Measurements from ENCODE around the gene RPS8.
"Not testable (repeated sequence)": the region's sequence is repeated elsewhere in the genome, so short reads cannot be mapped to it uniquely, and the experiment has no call there.

The RPS8 gene

DNA sequence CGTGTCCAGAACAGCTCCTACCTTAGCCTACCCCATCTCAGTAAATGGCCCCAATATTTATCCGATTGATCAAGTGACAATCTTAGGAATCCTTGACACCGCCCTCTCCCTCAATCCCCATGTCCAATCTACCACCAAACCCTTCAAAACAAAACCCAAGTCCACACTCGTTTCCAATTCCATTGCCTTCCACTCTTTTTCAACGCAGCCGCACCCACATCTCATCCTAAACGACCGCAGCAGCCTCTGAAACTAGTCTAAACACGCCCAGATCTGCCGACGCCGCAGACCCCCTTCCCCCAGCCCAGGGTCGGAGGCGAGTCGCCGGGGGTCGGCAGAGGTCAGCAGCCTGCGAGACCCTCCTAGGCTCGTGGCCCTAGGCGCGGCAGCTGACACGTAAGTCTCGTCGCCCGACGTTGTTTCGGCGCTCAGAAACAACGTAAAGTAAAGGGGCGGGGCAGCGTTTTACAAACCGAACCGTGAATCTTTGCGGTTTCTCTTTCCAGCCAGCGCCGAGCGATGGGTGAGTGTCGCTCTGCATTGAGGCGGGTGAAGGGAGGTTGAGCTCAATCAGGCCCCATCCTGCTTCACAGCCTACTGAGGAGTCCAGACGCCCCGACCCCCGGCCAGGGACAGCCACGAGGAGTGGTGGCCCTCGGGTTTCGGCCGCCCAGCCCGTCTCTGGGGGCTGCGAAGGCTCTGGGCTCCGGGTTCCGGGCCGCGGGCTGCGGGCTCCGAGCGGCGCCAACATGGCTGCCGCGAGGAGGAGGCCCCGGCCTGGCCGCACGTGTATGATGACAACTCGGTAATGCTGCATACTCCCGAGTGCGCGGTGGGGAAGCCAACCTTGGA is at the start of gene RPS8:
Gene RPS8 (plus strand): TSS at position 463 of the 852 bp plus-strand sequence. CDS start 57 bp downstream, at position 520.
- peak; percentile 97 to 98 for DNase-seq

DNA sequence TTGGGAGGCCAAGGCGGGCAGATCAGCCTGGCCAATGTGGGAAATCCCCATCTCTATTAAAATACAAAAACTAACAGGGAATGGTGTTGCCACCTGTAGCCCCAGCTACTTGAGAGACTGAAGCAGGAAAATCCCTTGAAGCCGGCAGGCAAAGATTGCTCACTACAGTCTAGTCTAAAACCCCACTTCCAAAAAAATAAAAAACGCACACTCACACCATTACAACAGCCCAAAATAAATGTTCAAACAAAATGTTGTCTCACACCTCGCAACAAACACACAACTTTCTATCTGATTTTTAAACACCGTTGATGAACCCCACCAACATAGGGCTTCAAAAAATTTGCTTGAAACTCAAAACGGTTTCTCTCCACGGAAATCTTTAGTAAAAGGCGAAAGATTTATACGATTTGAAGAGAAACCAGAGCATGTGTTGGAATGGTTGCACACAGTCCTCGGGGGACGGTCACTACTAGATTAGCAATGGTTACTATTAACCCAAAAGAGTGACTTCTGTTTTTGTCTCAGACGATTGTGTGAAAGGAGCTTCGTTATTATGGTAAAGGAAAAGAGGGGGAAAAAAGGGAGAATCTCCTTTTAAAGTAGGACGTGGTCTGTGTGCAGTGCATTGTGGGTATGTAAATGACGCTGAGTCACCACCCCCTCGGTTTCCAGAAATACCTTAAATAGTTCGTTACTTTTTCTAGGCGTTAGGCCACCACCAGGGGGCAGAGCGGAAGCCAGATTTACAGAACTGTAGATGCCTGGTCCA is 44.4 kb upstream of the RPS8 start, which contains the start of gene RNU5D-1:
Gene RNU5D-1 (minus strand): TSS at position 430 of the 772 bp plus-strand sequence.
- DNase-seq: peak; percentile 96 to 97

DNA sequence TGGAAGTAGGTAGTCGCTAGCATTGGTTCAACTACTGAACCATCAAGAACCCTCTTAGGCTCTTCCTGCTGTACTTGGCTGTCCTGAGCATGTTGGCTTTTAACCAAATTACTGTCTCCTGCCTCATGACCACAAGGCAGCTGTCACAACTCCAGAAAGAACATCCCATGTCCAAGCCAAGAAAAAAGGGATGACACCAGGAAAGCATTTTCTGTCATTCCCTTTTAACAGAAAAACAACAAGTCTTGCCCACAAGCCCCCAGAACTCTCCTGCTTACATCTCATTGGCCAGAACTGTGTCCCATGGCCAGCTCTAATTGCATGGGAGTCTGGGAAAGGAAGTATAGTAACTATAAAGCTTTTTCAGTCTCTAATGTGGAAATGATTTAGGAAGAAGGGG is 42.0 kb upstream of the RPS8 start:
- no peak for DNase-seq

DNA sequence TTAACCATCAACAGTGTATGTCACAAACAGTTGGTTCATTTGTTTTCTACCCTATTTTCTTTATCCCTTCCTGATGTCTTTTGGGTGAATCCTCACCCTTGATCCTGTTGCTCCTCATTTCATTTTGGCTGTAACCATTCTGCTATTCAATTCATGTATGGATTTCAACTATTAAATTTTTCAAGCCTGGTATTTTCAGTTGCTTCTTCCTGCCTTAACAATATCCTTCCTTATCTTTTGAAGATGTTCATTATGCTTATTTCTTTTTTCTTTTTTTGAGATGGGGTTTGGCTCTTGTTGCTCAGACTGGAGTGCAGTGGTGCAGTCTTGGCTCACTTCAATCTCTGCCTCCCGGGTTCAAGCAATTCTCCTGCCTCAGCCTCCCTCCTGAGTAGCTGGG is 41.6 kb upstream of the RPS8 start:
- no peak for DNase-seq

DNA sequence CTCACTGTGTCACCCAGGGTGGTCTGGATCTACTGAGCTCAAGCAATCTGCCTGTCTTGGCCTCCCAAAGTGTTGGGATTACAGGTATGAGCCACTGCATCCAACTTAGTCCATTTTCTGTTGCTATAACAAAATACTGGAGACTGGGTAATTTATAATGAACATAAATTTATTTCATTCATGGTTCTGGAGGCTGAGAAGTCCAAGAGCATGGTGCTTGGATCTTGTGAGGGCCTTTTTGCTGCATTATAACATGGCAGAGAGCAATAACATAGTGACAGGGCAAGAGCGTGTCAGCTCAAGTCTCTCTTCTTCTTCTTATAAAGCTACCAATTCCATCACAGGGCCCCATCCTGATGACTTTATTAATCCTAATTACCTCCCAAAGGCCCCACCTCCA is 39.3 kb upstream of the RPS8 start:
- DNase-seq: no peak

DNA sequence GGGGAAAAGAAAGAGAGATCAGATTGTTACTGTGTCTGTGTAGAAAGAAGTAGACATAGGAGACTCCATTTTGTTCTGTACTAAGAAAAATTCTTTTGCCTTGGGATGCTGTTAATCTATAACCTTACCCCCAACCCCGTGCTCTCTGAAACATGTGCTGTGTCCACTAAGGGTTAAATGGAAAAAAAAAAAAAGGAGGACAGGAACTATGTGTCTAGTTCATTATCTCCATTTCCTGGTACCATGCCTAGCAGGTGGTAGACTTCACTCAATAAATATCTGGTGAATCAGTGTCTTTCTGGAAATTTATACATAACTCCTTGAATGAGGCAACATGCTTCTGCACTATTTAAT is 36.4 kb upstream of the RPS8 start:
- not testable (repeated sequence) for DNase-seq

DNA sequence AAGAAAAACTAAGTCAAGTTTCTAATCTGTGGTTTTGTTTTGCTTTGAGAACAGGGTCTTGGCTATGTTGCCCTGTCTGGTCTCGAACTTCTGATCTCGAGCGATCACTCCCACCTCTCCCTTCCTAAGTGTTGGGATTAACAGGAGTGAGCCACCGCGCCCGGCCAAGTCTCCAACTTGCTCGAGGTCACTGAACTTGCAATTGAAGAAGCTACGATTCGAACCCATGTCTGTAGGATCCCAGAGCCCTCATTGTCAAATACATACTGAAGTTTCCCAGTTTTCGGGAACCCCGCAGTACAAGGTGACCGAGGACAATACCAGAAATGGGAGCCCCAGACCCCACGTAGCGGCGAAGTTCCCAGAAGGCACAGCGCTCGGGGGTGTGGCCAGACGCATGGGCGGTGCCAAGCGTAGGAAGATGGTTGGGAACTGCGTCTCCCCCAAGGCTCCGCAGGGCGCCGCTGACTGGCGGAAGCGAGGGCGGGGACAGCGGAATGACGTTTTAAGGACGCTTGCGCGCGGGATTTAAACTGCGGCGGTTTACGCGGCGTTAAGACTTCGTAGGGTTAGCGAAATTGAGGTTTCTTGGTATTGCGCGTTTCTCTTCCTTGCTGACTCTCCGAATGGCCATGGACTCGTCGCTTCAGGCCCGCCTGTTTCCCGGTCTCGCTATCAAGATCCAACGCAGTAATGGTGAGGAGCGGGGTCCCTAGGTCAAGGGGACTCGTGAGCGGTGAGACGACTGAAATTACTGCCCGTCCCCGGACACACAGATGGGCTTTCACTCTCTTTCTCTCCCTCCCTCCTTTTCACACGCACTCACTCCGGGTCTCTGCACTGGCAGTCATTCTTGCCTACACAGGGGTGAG is 35.8 kb upstream of the RPS8 start, which contains the start of gene KIF2C:
Gene KIF2C (plus strand): TSS at position 531 of the 872 bp plus-strand sequence. CDS start 96 bp downstream, at position 627.
- peak; percentile 100 for DNase-seq

DNA sequence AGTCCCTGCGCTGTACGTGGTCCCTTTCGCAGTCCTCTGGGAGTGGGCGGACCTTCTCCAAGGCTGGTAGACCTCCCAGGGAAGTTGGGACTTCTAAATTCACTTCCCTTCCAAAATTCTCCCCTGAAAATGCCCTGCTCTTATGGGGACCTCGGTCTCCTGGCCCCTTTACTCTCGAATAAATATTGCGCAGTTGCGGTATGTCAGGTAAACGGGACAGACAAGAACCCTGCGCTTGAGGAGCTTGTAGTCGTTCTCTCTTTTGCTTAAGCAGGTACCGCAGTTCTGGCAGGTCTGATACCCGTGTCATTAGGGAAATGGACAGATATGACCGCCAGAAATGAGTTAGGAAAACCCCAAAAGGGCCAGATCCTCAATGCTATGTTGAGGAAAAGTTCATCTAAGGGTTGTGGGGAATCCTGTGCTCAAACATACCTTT is 35.1 kb upstream of the RPS8 start:
- DNase-seq: peak in 1 of 2 experiments; percentile 18

DNA sequence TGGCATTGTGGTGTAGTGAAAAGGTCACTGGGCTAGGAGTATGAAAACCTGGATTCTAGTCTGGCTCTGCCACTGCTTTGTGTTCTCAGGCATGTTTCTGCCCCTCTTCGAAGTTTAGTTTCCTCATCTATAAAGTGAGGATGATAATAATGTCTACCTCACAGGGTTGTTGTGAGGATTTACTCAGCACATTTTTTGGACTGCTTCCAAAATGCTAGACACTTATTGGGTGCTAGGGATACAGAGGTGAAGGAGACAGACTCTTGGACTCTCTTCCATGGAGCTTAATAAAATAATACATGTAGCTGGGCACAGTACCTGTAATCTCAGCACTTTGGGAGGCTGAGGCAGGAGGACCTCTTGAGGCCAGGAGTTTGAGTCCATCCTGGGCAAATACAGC is 32.1 kb upstream of the RPS8 start:
- no peak for DNase-seq

DNA sequence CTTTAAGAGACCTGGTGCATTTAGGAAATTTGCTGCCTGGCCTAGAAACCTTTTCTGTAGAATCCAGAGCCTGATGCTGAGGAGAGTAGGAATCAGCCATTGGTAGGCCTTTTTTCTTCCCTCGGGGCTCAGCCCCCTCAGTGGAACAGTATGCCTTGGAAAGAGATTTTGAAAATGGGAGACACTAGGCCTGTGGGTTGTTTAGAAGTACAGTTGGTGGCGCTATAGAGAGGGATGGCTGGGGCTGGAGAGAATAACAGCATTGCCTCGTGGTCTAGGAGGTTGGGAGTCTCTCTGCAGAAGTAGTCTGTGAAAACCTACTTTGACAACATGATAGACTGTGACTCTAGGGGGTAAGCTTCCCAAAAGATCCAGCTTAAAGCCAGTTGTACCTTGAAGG is 27.5 kb upstream of the RPS8 start:
- DNase-seq: no peak

DNA sequence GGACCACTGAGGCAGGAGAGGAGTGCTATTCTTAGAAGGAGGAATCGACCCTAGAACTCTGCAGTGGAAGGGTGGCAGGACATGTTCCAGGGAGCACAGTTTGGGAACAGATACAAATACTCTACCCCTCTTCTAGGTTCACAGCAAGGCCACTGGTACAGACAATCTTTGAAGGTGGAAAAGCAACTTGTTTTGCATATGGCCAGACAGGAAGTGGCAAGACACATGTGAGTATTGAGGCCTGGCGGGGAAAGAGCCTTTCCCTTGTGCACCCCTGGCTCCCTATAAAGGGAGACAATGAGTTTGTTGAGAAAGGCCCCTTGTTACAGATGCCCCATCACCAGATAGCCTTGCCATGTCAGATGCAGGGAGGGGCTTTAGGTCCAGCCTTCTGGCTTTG is 17.9 kb upstream of the RPS8 start:
- DNase-seq: no peak

DNA sequence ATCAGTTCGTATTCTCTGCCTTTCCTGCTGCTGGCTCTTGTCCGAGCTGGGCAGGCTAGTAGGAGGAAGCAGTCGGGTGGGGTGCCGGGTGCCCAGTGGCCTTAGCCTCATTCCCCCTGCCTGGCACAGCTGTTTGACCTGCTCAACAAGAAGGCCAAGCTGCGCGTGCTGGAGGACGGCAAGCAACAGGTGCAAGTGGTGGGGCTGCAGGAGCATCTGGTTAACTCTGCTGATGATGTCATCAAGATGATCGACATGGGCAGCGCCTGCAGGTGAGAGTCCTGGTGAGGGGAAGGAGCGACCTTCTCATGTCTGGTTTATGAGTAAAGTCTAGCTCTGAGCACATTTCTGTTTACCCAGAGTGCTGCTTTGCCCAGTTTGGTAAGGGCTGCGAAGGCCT is 16.3 kb upstream of the RPS8 start:
- DNase-seq: no peak

DNA sequence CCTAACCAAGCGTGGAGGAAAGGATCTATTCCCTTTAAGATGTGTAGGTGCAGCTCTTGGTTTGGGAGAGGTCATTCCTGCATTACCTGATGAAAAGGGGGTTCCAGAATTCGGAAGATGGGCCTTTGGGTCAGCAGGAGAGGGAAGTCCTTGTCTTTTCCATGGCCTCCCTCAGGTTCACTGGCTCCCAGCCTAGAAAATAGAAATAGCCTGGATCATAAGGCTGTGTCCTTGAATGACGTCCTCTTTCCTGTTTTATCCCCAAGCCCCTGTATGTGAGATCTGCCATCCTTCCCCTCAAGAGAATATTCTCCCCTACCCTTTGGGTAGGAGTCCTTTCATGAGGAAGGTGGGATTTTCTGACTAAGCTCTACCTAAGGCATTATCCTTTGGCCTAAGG is 14.5 kb upstream of the RPS8 start:
- no peak for DNase-seq

DNA sequence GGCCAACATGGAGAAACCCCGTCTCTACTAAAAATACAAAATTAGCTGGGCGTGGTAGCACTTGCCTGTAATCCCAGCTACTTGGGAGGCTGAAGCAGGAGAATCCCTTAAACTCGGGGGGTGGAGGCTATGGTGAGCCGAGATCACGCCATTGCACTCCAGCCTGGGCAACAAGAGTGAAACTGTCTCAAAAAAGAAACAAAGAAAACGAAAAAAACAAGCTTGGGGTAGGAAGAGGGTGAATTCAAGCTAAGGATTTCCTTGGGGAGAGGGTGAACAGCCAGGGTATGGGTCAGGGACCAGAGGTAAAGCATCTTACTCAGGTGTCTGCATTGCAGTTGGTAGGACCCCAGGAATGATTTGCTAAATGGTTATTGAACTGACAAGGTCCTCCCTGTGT is 8.9 kb upstream of the RPS8 start:
- DNase-seq: not testable (repeated sequence)

DNA sequence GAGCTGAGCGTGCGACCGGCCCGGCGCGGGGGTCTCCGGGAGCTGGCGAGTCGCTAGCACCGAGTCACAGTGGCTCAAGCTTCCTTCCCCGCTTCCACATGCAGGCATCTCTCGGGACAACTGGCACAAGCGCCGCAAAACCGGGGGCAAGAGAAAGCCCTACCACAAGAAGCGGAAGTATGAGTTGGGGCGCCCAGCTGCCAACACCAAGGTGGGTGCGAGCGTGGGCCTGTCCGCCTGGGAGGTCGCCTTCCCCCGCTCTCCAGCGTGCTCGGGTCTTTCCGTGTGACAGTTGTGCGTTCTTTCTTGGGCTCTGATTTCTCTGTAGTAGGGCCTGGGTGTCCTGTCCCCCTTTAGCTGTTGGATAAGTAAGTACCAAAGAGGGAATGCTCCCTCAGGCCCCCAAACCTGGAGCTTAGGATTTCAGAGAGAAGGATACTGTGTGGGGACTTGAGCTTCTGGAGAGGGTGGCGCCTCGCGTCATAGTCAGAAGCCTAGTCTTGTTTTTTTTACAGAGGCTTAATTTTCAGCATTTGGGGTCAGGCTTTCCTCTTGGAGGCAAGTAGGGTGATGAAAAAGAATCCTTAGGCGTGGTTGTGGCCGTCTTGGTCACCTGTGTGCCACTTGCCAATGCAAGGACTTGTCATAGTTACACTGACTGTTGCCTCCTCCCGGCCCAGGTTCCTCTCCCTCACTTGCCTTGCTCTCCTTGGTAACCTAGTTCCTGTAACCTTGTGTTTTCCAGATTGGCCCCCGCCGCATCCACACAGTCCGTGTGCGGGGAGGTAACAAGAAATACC is 790 bp downstream of the RPS8 start:
- DNase-seq: no peak

DNA sequence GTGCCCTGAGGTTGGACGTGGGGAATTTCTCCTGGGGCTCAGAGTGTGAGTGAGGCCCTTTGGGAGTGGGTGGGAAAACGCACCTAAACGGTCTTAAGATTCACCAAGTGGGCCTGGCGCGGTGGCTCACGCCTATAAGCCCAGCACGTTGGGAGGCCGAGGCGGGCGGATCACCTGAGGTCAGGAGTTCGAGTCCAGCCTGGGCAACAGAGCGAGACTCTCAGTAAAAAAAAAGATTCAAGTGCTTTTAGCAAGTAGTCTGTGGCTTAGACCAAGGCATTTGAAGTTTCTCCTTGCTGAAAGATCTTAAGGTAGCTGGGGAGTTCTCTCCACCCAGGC is 1.4 kb downstream of the RPS8 start:
- no peak for DNase-seq

DNA sequence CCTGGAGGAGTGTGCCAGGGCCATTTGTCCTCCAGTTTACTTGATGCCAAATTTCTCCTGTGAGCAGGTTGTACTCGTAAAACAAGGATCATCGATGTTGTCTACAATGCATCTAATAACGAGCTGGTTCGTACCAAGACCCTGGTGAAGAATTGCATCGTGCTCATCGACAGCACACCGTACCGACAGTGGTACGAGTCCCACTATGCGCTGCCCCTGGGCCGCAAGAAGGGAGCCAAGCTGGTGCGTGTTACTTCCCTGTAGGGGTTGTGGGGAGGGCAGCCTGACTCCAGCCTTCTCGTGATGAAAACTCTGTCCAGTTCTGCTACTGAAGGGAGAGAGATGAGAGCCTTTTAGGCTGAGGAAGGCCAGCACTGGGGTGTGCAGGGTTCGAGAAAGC is 2.2 kb downstream of the RPS8 start:
- no peak for DNase-seq

DNA sequence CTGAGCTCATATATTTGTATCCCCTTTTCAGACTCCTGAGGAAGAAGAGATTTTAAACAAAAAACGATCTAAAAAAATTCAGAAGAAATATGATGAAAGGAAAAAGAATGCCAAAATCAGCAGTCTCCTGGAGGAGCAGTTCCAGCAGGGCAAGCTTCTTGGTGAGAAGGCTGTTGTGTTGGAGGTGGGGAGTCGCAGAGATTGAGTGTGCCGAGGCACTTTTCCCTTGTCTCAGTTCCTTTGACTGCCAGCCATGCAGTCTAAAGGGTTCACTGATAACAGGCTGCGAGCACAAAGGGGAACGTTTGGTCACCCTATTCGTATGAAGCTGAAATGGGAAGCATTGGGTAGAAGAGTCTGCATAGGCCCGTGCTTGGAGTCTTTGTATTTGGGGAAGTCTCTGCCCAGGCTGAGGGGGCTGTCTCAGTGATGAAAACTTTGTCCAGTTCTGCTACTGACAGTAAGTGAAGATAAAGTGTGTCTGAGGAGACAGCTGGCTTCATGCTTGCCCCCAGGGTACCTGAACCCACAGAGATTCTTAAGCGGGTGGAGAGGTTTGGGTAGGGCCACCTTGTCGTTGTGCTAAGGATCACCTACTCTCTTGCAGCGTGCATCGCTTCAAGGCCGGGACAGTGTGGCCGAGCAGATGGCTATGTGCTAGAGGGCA is 2.8 kb downstream of the RPS8 start:
- no peak for DNase-seq

DNA sequence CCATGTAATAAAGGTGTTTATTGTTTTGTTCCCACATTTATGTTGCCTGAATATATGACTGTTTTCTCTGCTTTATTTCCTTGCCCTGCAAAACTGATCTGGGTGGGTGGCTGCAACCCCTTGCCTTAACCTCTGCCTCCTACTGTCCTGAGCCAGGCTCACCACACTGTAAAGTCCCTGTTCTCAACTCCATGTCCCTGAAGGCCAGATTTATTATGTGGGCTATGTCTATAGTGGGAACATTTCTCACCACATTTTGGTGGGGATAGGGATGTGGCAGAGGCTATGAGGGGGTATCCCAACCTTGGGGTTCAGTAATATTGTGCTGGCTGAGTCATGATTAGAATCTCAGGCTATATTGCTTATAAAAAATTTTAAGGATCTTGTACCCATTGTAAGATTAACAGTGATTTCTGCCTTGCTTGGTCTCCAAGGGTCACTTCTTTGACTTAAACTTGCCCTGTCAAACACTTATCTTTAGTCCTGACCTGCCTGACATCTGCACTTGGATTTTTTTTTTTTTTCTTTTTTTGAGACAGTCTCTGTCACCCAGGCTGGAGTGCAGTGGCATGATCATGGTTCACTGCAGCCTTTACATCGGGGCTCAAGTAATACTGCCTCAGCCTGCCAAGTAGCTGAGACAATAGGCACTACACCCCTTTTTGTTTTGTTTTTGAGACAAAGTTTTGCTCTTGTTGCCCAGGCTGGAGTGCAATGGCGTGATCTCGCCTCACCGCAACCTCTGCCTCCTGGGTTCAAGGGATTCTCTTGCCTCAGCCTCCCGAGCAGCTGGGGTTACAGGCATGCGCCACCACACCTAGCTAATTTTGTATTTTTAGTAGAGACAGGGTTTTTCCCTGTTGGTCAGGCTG is 3.6 kb downstream of the RPS8 start:
- DNase-seq: no peak

DNA sequence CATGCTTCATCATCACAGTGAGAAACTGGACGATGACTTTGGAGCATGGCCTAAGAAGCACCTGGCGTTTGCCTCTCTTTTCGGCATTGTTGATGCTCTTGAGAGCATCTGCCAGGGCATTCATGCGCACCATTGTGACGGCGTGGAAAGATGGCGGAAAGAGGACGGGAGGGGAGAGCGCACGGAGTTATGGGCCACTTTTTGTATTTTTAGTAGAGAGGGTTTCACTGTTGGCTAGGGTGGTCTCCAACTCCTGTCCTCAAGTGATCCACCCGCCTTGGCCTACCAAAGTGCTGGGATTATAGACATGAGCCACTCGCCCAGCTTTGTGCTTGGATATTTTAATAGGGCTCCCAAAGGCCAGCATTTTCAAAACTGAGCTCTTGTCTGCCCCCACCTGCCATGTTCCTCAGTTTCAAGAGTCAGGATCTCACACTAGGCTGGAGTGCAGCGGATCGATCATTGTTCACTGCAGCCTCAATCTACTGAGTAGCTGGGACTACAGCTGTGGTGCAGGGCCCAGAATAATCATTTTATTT is 5.3 kb downstream of the RPS8 start:
- DNase-seq: no peak
